GM19324 (cell line): Measurements from ENCODE around the gene ZP1.

Source experiments
- ATAC-seq: cut with Tn5 transposase; IDR thresholded peaks from one replicate; pipeline ENCODE4 v1.9.1; 2021; ENCODE audit warnings: mild to moderate bottlenecking, moderate library complexity; ENCODE audit not compliant: unreplicated experiment, low FRiP score

Gene ZP1

DNA sequence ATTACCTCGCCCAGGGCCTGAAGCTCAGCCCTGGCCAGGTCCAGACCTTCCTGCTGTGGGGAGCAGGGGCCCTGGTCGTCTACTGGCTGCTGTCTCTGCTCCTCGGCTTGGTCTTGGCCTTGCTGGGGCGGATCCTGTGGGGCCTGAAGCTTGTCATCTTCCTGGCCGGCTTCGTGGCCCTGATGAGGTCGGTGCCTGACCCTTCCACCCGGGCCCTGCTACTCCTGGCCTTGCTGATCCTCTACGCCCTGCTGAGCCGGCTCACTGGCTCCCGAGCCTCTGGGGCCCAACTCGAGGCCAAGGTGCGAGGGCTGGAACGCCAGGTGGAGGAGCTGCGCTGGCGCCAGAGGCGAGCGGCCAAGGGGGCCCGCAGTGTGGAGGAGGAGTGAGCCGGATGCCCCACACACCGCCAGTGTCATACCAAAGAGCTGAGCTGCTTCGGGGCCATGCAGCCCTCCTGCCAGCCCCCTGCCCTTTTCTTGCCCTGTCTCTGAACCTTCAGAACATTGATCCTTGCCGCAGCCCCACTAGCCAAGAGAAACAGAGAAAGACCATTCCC lies 54.5 kb downstream of the ZP1 start:
- ATAC-seq, result no peak

DNA sequence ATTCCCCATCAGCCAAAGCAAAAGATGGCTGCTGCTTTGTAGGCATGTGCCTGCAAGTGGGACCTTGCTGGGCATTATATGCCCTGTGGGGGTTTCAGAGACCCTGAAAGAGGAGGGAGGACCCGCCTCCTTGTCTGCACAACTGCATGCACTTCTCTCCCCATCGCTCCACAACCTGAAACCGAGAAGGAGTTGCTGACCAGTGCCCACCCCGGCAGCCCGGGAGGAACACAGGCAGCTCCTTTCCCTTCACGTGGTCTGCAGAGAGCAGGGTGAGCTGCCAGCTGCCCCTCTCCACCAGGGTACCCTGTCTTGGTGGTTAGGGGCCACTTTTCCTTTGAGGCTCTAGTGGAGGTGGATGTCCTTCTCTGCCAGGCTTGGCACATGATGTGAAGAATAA lies 55.6 kb downstream of the ZP1 start:
- no peak for ATAC-seq

DNA sequence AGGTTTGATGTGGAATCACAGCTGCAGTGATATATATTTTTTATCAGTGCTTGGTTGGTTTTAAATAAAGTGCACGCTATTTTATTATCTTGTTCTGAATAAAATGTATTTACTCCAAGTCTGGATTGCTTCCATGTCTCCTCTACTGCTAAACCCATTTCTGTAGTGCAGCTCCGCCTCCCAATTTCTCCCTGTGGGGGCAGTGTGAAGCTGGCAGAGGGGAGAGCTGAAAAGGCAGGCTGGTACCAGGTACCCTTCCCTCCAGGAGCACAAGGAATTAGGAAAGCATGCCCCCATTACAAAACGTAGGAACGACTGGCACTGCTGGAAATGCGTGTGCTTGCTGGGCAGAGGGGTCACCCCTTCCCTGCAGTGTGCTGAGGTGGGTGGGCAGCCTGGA lies 56.0 kb downstream of the ZP1 start:
- no peak for ATAC-seq

DNA sequence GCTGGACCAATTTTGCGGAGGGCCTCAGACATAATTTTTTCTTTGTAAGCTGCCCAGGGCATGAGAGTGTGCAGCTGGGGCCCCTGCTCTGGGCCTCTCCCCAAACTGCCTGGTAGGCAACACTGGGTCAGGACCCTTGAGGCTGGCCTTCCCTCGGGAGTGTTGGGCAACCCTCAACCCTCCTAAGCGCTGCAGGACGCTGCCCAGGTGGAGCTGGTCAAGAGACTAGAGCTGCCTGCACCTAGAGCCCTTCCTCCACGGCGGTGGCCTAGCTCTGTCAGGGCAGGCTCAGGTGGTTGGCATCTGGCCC lies 56.4 kb downstream of the ZP1 start:
- no peak for ATAC-seq

DNA sequence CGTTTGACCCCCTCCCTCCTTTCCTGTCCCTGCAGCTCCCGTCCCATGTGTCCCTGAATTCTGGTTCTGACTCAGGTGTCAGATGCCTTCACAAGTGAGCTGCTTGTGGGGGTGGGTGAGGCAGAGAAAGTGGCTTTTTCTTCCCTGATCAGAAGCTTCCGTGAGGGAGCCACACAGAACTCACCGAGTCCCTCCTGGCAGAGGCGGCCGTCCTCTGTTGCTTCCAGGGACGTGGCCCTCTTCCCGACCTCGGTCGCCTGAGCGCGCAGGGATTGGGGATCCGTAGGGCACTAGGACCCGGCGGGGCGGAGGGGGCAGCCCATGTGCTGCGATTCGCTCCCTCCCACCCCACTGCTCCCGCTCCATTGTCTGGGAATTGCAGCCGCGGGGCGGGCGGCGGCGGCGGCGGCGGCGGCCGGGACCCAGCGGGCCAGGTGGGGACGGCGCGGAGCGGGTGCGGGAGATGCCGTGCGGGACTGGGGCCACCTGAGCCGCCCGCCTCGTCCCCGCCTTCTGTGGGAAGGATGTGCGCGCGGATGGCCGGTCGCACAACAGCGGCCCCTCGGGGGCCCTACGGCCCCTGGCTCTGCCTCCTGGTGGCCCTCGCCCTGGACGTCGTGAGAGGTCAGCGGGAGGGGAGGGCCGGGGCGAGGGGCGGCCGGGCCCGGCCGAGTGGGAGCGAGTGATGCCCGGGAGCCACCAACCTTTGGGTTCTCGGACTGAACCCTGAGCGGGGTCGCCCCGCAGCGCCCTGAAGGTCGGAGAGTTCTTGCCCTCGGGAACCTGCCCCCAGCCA lies 57.0 kb downstream of the ZP1 start, which contains the start of gene TMEM132A:
TMEM132A (plus strand) TSS at position 351 of the 796 bp plus-strand sequence; CDS start at position 525, 174 bp downstream.
- no peak for ATAC-seq
